GM12892 (cell line): ENCODE measurements around the gene RTTN.

Experiments
- POLR2A ChIP-seq: IDR thresholded peaks from 2 replicates; pipeline ENCODE4 v1.6.1; 2011; ENCODE audit warnings: low read depth, low read length, control low read depth
- POLR2AphosphoS5 ChIP-seq: IDR thresholded peaks from 2 replicates; pipeline ENCODE4 v1.6.1; 2011; ENCODE audit warnings: low read depth, low read length, control low read depth

DNA sequence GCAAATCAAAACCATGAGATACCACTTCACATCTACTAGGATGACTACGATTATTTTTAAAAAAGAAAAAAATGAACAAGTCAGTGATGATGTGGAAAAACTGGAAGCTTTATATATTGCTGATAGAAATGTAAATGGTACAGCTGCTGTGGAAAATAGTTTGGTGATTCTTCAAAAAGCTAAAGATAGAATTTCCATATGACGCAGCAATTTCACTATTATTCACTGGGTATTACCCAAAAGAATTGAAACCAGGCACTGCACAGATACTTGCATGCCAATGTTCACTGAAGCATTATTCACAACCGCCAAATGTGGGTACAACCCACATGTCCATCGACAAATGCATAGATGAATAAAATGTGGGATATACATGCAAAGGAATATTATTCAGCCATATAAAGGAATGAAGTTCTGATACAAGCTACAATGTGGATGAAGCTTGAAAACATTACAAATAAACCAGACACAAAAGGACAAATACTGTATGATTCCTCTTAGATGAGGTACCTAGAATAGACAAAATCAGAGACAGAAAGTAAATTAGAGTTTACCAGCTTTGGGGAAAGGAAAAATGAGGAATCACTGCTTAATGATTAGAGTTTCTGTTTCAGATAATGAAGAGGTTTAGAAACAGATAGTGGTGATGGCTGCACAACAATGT lies 11.1 kb downstream of the RTTN start:
- TF ChIP-seq POLR2A (no peak), POLR2AphosphoS5 (0 out of 2 replicates have a peak, but pooled peaks have one; percentile 39)
